ENCODE data around the gene SLC35E1.

The SLC35E1 gene

DNA sequence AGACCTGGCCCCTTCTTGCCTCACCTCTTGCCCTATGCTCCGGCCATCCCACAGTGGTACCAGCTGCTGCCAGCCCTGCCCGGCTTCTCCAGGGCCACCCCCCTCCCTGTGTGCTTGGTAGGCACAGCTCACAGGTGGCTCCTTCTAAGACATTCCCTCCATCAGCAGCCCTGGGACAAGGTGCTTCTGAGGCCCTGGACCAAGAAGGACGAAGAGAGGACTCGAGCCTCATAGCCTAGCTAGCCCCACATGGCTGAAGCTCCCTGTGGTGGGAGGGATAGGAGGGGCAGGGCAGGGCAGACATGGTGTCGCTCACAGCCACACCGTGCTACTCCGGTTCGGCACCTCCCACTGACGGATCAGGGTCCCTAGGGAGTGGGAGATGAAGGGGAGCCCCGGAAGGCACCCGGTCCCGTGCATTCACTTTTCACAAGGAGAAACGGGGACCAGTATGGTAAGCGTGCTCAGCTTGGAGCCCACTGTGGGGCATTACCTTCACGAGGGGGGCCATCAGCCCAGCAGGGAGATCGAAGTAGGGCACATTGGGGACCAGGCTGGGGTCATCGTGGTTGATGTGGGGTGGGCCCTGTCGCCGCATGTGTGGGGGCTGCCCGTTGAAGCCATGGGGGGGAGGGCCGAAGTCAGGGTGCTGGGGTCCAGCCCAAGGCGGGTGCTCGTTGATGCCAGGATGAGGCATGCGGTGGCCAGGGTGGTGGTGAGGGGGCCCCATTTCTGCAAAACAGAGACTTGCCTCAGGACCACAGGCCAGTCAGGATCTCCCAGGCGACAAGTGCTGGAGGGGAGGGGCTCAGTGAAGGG is 49.4 kb downstream of the SLC35E1 start:
- Histone ChIP-seq H3F3A (ENCODE audit: insufficient read depth, low read length) (no peaks in the 10 kb centered on the region), H3K27me3 (ENCODE audit: insufficient read depth, low read length) (no peaks in the 10 kb centered on the region), H3K27ac (ENCODE audit: low read depth, low read length, poor library complexity, severe bottlenecking) (no peak overlapping the region), H3K4me1 (ENCODE audit: insufficient read depth, low read length, severe bottlenecking) (no peaks in the 10 kb centered on the region), H3K9ac (ENCODE audit: low read length) (no peak overlapping the region), H2AFZ (ENCODE audit: low read length) (no peak overlapping the region), H3K4me3 (ENCODE audit: low read depth, low read length, poor library complexity, severe bottlenecking) (no peak overlapping the region), H3K36me3 (ENCODE audit: insufficient read depth, low read length) (peaks cover 96% of the 10 kb centered on the region), H3K9me3 (ENCODE audit: low read length) (no peaks in the 10 kb centered on the region), H3K9me2 (ENCODE audit: low read depth, low read length) (no peaks in the 10 kb centered on the region), H3K79me2 (ENCODE audit: insufficient read depth, low read length) (no peaks in the 10 kb centered on the region), H3K4me2 (ENCODE audit: low read length) (no peak overlapping the region), H4K20me1 (ENCODE audit: insufficient read depth, low read length) (no peaks in the 10 kb centered on the region)
- no peak for TF ChIP-seq EZH2 (IDR thresholded peaks at IDR 0.05; ENCODE audit: borderline replicate concordance, low read length)

DNA sequence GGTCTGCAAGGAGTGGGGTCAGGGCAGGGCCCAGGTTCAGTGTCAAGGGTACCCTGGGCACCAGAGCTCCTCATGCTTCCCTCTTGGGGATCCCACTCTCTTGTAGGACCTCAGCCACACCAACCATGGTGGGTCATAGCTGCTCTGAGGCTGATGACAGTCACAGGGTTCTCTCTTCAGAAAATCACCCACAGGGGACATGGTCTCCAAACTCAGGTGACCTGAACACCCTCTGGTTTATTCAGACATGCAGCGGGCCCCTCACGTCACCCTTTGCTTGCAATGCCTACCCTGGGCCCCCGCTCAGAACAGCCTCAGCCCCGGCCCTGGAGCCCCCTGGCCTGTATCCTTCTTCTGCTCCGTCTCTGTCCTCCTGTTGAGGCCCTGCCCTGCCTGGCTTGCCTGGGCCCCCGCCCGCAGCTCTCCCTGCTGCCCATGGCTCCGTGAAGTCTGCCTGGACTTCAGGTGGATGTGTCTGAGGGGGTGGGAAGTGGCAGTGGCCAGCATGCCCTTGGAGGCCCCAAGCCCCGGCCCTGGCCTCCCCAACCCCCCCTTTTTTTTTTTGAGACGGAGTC is 50.4 kb downstream of the SLC35E1 start:
- Histone ChIP-seq H3K9me3 (ENCODE audit: low read length) (no peaks in the 10 kb centered on the region), H4K20me1 (ENCODE audit: insufficient read depth, low read length) (no peaks in the 10 kb centered on the region), H3K4me3 (ENCODE audit: low read depth, low read length, poor library complexity, severe bottlenecking) (no peak overlapping the region), H3K27ac (ENCODE audit: low read depth, low read length, poor library complexity, severe bottlenecking) (no peak overlapping the region), H3K79me2 (ENCODE audit: insufficient read depth, low read length) (no peaks in the 10 kb centered on the region), H3K36me3 (ENCODE audit: insufficient read depth, low read length) (peaks cover 96% of the 10 kb centered on the region), H3K4me2 (ENCODE audit: low read length) (no peak overlapping the region), H3K9ac (ENCODE audit: low read length) (no peak overlapping the region), H3K27me3 (ENCODE audit: insufficient read depth, low read length) (no peaks in the 10 kb centered on the region), H3K4me1 (ENCODE audit: insufficient read depth, low read length, severe bottlenecking) (no peaks in the 10 kb centered on the region), H3K9me2 (ENCODE audit: low read depth, low read length) (no peaks in the 10 kb centered on the region), H3F3A (ENCODE audit: insufficient read depth, low read length) (no peaks in the 10 kb centered on the region), H2AFZ (ENCODE audit: low read length) (no peak overlapping the region)
- TF ChIP-seq, protein P1, sequence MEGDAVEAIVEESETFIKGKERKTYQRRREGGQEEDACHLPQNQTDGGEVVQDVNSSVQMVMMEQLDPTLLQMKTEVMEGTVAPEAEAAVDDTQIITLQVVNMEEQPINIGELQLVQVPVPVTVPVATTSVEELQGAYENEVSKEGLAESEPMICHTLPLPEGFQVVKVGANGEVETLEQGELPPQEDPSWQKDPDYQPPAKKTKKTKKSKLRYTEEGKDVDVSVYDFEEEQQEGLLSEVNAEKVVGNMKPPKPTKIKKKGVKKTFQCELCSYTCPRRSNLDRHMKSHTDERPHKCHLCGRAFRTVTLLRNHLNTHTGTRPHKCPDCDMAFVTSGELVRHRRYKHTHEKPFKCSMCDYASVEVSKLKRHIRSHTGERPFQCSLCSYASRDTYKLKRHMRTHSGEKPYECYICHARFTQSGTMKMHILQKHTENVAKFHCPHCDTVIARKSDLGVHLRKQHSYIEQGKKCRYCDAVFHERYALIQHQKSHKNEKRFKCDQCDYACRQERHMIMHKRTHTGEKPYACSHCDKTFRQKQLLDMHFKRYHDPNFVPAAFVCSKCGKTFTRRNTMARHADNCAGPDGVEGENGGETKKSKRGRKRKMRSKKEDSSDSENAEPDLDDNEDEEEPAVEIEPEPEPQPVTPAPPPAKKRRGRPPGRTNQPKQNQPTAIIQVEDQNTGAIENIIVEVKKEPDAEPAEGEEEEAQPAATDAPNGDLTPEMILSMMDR (IDR thresholded peaks at IDR 0.05; ENCODE audit: low read length) = no peak
- TF ChIP-seq EZH2 (IDR thresholded peaks at IDR 0.05; ENCODE audit: borderline replicate concordance, low read length) = no peak

DNA sequence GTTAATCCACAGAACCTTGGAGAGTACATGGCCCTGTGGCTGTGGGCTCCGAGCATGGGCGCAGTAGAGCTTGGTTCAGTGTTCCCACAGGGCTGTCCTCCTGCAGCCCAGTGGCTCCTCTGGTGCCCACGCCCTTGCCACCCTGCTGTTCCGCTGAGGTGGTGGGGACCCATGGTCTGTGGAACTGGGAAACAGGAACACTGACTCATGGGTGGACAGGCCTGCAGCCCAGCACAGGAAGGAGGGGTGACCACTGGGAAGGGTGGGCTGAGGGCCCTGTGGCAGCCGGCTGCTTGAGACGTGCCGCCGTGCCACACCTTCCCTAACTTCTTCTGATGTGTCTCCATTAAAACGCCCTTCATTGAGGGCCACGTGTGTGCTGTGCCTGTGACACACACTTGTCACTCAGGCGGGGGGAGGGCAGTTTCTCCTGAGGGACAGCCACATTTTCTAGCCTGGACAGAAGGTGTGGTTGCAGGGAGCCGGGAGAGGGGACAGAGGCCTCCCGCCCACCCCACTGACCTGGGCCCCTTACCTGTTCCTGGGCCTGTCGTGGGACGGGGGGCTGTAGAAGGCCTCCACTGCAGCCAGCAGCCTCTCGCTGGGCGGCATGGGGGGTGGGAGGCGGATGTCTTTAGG is 51.1 kb downstream of the SLC35E1 start:
- H3K4me1 ChIP-seq (ENCODE audit: insufficient read depth, low read length, severe bottlenecking) = no peaks in the 10 kb centered on the region
- H3K9me2 ChIP-seq (ENCODE audit: low read depth, low read length) = no peaks in the 10 kb centered on the region
- H4K20me1 ChIP-seq (ENCODE audit: insufficient read depth, low read length) = no peaks in the 10 kb centered on the region
- no peak overlapping the region for H2AFZ ChIP-seq (ENCODE audit: low read length)
- no peaks in the 10 kb centered on the region for H3K27me3 ChIP-seq (ENCODE audit: insufficient read depth, low read length)
- no peaks in the 10 kb centered on the region for H3K79me2 ChIP-seq (ENCODE audit: insufficient read depth, low read length)
- H3F3A ChIP-seq (ENCODE audit: insufficient read depth, low read length) = no peaks in the 10 kb centered on the region
- no peak overlapping the region for H3K27ac ChIP-seq (ENCODE audit: low read depth, low read length, poor library complexity, severe bottlenecking)
- H3K4me2 ChIP-seq (ENCODE audit: low read length) = no peak overlapping the region
- H3K9ac ChIP-seq (ENCODE audit: low read length) = no peak overlapping the region
- no peaks in the 10 kb centered on the region for H3K9me3 ChIP-seq (ENCODE audit: low read length)
- TF ChIP-seq, protein P1 (IDR thresholded peaks at IDR 0.05; ENCODE audit: low read length) = no peak
- TF ChIP-seq EZH2 (IDR thresholded peaks at IDR 0.05; ENCODE audit: borderline replicate concordance, low read length) = no peak
- no peak overlapping the region for H3K4me3 ChIP-seq (ENCODE audit: low read depth, low read length, poor library complexity, severe bottlenecking)
- peaks cover 96% of the 10 kb centered on the region for H3K36me3 ChIP-seq (ENCODE audit: insufficient read depth, low read length)

Data from OCI-LY1 (cell line).